HG02938 (cell line): Measurements from ENCODE around the gene MADCAM1.

Experiments used
- ATAC-seq: cut with Tn5 transposase; IDR thresholded peaks from one replicate; pipeline ENCODE4 v1.9.1; 2021; ENCODE audit warnings: mild to moderate bottlenecking, moderate library complexity; ENCODE audit not compliant: unreplicated experiment

The MADCAM1 gene

GRCh38 chr19:507286-508203, 11.3 kb downstream of the MADCAM1 start, which contains the start of gene TPGS1:
TPGS1 (plus strand) TSS chr19:507497; CDS start chr19:507507, 10 bp downstream.
- ATAC-seq, result peak; percentile 51

GRCh38 chr19:508204-509150, 12.2 kb downstream of the MADCAM1 start:
- no peak for ATAC-seq

GRCh38 chr19:510606-511100, 14.4 kb downstream of the MADCAM1 start:
- no peak for ATAC-seq

GRCh38 chr19:511101-511851, 15.0 kb downstream of the MADCAM1 start:
- ATAC-seq, result no peak

GRCh38 chr19:512547-513365, 16.5 kb downstream of the MADCAM1 start:
- ATAC-seq, result no peak

GRCh38 chr19:513368-514165, 17.3 kb downstream of the MADCAM1 start:
- no peak for ATAC-seq

GRCh38 chr19:514166-514663, 17.9 kb downstream of the MADCAM1 start:
- no peak for ATAC-seq

GRCh38 chr19:517721-518597, 21.7 kb downstream of the MADCAM1 start:
- no peak for ATAC-seq

GRCh38 chr19:518598-519231, 22.4 kb downstream of the MADCAM1 start:
- ATAC-seq, result no peak

GRCh38 chr19:519449-519865, 23.2 kb downstream of the MADCAM1 start:
- no peak for ATAC-seq

- ATAC-seq, result no peak
These were observed 26.4 kb downstream of the MADCAM1 start for GRCh38 chr19:522726-523125.

- ATAC-seq, result no peak
These were observed 27.9 kb downstream of the MADCAM1 start for GRCh38 chr19:524062-524674.

- no peak for ATAC-seq
These were observed 28.7 kb downstream of the MADCAM1 start for GRCh38 chr19:525029-525428.

GRCh38 chr19:525857-526419, 29.7 kb downstream of the MADCAM1 start:
- ATAC-seq, result no peak

- no peak for ATAC-seq
These were observed 34.1 kb downstream of the MADCAM1 start for GRCh38 chr19:530134-531008.
